ENCODE results near the gene PACRG. TPM values are rescaled to one million over a fixed set of nuclear protein-coding genes. Genes with fewer than 3 reads are reported as not detected.

PACRG gene
- total and polyA plus RNA-seq, 2 experiments from 2014 or later: 0.17 to 0.68 TPM

DNA sequence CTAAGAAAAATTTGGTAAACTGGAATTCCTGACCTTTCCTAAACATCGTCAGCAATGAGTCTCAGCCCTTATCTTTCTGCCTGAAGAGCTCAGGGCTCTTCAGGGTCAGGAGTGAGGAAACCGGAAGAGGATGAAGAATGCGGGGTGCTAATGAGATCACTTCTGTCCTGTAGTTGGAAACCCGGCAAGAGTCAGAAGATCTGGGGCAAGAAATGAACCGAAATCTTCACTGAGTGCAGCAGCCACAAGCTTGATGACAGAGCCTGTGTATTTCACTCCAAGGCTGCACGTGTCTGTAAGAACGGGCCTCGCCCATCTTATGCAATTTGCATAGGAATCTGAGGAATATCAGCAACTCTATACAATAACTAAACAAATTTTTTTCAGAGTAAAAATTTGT lies 626.3 kb downstream of the PACRG start:
- Mint-ChIP-seq H3K27ac (no peak overlapping the region), H3K4me3 (no peak overlapping the region), H3K9me3 (no peaks in the 10 kb centered on the region), H3K27me3 (ENCODE audit: insufficient read depth, low read depth, poor library complexity) (peaks cover 5% of the 10 kb centered on the region), H3K36me3 (ENCODE audit: low read depth) (no peaks in the 10 kb centered on the region), H3K4me1 (peaks cover 20% of the 10 kb centered on the region)
- H3K4me1 ChIP-seq (ENCODE audit: insufficient read depth): no peaks in the 10 kb centered on the region
- H3F3A ChIP-seq (replicated peaks; ENCODE audit: low read depth): no peaks in the 10 kb centered on the region
- H3K27ac ChIP-seq (ENCODE audit: low read depth): no peak overlapping the region
- no peak for TF ChIP-seq EZH2phosphoT487 (IDR thresholded peaks at IDR 0.05; ENCODE audit: unreplicated experiment)
- TF ChIP-seq ZNF114 (CRISPR knock-in tag; IDR thresholded peaks at IDR 0.05): no peak
- TF ChIP-seq JUNB (IDR thresholded peaks at IDR 0.05; ENCODE audit: unreplicated experiment): no peak
- TF ChIP-seq, protein P1, sequence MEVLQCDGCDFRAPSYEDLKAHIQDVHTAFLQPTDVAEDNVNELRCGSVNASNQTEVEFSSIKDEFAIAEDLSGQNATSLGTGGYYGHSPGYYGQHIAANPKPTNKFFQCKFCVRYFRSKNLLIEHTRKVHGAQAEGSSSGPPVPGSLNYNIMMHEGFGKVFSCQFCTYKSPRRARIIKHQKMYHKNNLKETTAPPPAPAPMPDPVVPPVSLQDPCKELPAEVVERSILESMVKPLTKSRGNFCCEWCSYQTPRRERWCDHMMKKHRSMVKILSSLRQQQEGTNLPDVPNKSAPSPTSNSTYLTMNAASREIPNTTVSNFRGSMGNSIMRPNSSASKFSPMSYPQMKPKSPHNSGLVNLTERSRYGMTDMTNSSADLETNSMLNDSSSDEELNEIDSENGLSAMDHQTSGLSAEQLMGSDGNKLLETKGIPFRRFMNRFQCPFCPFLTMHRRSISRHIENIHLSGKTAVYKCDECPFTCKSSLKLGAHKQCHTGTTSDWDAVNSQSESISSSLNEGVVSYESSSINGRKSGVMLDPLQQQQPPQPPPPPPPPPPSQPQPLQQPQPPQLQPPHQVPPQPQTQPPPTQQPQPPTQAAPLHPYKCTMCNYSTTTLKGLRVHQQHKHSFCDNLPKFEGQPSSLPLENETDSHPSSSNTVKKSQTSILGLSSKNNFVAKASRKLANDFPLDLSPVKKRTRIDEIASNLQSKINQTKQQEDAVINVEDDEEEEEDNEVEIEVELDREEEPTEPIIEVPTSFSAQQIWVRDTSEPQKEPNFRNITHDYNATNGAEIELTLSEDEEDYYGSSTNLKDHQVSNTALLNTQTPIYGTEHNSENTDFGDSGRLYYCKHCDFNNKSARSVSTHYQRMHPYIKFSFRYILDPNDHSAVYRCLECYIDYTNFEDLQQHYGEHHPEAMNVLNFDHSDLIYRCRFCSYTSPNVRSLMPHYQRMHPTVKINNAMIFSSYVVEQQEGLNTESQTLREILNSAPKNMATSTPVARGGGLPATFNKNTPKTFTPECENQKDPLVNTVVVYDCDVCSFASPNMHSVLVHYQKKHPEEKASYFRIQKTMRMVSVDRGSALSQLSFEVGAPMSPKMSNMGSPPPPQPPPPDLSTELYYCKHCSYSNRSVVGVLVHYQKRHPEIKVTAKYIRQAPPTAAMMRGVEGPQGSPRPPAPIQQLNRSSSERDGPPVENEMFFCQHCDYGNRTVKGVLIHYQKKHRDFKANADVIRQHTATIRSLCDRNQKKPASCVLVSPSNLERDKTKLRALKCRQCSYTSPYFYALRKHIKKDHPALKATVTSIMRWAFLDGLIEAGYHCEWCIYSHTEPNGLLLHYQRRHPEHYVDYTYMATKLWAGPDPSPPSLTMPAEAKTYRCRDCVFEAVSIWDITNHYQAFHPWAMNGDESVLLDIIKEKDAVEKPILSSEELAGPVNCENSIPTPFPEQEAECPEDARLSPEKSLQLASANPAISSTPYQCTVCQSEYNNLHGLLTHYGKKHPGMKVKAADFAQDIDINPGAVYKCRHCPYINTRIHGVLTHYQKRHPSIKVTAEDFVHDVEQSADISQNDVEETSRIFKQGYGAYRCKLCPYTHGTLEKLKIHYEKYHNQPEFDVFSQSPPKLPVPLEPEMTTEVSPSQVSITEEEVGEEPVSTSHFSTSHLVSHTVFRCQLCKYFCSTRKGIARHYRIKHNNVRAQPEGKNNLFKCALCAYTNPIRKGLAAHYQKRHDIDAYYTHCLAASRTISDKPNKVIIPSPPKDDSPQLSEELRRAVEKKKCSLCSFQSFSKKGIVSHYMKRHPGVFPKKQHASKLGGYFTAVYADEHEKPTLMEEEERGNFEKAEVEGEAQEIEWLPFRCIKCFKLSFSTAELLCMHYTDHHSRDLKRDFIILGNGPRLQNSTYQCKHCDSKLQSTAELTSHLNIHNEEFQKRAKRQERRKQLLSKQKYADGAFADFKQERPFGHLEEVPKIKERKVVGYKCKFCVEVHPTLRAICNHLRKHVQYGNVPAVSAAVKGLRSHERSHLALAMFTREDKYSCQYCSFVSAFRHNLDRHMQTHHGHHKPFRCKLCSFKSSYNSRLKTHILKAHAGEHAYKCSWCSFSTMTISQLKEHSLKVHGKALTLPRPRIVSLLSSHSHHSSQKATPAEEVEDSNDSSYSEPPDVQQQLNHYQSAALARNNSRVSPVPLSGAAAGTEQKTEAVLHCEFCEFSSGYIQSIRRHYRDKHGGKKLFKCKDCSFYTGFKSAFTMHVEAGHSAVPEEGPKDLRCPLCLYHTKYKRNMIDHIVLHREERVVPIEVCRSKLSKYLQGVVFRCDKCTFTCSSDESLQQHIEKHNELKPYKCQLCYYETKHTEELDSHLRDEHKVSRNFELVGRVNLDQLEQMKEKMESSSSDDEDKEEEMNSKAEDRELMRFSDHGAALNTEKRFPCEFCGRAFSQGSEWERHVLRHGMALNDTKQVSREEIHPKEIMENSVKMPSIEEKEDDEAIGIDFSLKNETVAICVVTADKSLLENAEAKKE (CRISPR knock-in tag; IDR thresholded peaks at IDR 0.05): no peak
- TF ChIP-seq CTCF (conservative IDR thresholded peaks at IDR 0.05; ENCODE audit: low read depth in 2 of 2): no peak
- no peak for TF ChIP-seq STAT1 (IDR thresholded peaks at IDR 0.05; ENCODE audit: unreplicated experiment)
- TF ChIP-seq ETS1 (IDR thresholded peaks at IDR 0.05): no peak
- no peak for TF ChIP-seq CREB1 (CRISPR knock-in tag; IDR thresholded peaks at IDR 0.05; ENCODE audit: low read depth)
- no peak for TF ChIP-seq NANOG (IDR thresholded peaks at IDR 0.05; ENCODE audit: borderline replicate concordance)
- no peak for TF ChIP-seq POLR2AphosphoS5 (IDR thresholded peaks at IDR 0.05; ENCODE audit: low read depth)
- TF ChIP-seq, protein P2, sequence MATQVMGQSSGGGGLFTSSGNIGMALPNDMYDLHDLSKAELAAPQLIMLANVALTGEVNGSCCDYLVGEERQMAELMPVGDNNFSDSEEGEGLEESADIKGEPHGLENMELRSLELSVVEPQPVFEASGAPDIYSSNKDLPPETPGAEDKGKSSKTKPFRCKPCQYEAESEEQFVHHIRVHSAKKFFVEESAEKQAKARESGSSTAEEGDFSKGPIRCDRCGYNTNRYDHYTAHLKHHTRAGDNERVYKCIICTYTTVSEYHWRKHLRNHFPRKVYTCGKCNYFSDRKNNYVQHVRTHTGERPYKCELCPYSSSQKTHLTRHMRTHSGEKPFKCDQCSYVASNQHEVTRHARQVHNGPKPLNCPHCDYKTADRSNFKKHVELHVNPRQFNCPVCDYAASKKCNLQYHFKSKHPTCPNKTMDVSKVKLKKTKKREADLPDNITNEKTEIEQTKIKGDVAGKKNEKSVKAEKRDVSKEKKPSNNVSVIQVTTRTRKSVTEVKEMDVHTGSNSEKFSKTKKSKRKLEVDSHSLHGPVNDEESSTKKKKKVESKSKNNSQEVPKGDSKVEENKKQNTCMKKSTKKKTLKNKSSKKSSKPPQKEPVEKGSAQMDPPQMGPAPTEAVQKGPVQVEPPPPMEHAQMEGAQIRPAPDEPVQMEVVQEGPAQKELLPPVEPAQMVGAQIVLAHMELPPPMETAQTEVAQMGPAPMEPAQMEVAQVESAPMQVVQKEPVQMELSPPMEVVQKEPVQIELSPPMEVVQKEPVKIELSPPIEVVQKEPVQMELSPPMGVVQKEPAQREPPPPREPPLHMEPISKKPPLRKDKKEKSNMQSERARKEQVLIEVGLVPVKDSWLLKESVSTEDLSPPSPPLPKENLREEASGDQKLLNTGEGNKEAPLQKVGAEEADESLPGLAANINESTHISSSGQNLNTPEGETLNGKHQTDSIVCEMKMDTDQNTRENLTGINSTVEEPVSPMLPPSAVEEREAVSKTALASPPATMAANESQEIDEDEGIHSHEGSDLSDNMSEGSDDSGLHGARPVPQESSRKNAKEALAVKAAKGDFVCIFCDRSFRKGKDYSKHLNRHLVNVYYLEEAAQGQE (IDR thresholded peaks at IDR 0.05; ENCODE audit: unreplicated experiment): no peak
- no peak for TF ChIP-seq EZH2 (IDR thresholded peaks at IDR 0.05; ENCODE audit: low read depth, unreplicated experiment)
- no peak for TF ChIP-seq ZNF331 (CRISPR knock-in tag; IDR thresholded peaks at IDR 0.05; ENCODE audit: low read depth)
- no peaks in the 10 kb centered on the region for H3K79me2 ChIP-seq (replicated peaks; ENCODE audit: insufficient read depth)
- no peak overlapping the region for H3K4me3 ChIP-seq
- H4K20me1 ChIP-seq (replicated peaks; ENCODE audit: insufficient read depth): no peaks in the 10 kb centered on the region
- no peak overlapping the region for H3K4me2 ChIP-seq
- H3K36me3 ChIP-seq (ENCODE audit: insufficient read depth): no peaks in the 10 kb centered on the region
- DNase-seq (ENCODE audit: low spot score) (no peak), ATAC-seq (no peak)
- no peak overlapping the region for H2AFZ ChIP-seq
- H3K27me3 ChIP-seq (ENCODE audit: insufficient read depth): no peaks in the 10 kb centered on the region
- H3K9me2 ChIP-seq (ENCODE audit: insufficient read depth): no peaks in the 10 kb centered on the region
